ENCODE measurements around the gene APP.

Gene APP

DNA sequence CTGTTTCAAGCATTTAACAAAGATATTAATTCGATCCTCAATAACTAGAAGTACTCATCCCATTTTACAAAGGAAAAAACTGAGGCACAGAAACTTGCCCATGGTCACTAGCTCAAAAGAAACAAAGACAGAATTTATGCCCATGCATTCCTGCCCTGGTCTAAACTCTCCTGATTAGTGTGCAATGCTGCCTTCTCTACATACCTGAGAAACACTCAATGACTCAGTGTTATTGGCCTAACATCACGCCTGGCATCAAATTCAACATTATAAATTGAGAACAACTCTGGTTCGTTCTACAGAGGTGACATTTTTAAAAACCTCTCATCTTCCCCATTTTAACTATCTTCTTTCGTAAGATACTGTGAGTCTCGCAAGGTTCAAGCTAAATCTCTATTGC, 5.2 kb downstream of the APP start:
- no peak overlapping the region for H3K4me3 ChIP-seq (ENCODE audit: low read depth, low read length)
- TF ChIP-seq, protein P1, sequence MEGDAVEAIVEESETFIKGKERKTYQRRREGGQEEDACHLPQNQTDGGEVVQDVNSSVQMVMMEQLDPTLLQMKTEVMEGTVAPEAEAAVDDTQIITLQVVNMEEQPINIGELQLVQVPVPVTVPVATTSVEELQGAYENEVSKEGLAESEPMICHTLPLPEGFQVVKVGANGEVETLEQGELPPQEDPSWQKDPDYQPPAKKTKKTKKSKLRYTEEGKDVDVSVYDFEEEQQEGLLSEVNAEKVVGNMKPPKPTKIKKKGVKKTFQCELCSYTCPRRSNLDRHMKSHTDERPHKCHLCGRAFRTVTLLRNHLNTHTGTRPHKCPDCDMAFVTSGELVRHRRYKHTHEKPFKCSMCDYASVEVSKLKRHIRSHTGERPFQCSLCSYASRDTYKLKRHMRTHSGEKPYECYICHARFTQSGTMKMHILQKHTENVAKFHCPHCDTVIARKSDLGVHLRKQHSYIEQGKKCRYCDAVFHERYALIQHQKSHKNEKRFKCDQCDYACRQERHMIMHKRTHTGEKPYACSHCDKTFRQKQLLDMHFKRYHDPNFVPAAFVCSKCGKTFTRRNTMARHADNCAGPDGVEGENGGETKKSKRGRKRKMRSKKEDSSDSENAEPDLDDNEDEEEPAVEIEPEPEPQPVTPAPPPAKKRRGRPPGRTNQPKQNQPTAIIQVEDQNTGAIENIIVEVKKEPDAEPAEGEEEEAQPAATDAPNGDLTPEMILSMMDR (IDR thresholded peaks at IDR 0.05; ENCODE audit: control insufficient read depth, extremely low read depth, insufficient read depth): no peak
- no peak for DNase-seq (ENCODE audit: low read depth)

DNA sequence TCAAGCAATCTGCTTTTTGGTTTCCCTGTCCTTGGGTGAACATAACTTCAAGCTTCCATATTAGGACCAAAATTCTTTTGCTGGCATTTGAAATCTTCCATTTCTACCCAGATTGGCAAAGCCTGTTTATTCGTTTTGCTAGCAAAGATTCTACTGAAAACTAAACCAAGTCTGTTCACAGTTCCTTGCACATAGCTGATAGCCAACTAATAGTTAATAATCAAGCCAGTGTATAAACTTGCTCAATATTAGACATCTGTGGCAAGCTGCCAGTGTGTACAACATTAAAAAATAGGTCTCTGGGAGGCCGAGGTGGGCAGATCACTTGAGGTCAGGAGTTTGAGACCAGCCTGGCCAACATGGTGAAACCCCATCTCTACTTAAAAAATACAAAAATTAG, 6.3 kb downstream of the APP start:
- H3K4me3 ChIP-seq (ENCODE audit: low read depth, low read length): no peak overlapping the region
- DNase-seq (ENCODE audit: low read depth): no peak
- TF ChIP-seq, protein P1 (IDR thresholded peaks at IDR 0.05; ENCODE audit: control insufficient read depth, extremely low read depth, insufficient read depth): no peak

DNA sequence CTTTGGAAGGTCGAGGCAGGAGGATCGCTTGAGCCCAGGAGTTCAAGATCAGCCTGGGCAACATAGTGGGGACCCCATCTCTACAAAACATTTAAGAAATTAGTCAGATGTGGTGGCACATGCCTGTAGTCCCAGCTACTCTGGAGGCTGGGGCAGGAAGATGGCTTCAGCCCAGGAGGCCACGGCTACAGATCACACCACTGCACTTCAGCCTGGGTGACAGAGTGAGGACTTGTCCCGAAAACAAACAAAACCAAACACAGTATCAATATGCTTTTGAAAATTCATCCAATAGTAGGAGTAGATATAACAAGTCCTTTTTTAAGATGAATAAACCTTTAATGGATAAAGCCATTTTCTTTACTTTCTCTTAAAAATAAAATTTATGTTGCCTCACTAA, 8.5 kb downstream of the APP start:
- TF ChIP-seq, protein P1 (IDR thresholded peaks at IDR 0.05; ENCODE audit: control insufficient read depth, extremely low read depth, insufficient read depth): no peak
- no peak for DNase-seq (ENCODE audit: low read depth)
- H3K4me3 ChIP-seq (ENCODE audit: low read depth, low read length): no peak overlapping the region

DNA sequence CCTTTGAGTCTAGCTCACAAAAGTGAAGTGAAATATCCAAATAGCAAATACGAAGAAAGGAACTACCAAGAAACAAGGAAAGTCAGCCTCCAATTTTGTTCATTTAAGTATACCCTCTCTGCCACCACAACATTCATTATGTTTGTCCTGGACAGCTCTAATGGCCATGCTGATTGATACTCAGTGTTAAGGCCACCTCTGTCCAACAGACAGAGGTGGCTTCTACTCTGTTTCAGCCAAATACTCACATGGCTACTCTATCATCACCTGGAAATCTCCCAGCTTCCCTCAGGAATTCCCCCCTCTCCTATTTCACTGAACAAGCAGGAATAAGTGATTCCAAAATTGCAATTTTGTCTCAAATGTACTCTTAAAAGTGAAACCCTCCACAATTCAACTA, 10.7 kb downstream of the APP start:
- TF ChIP-seq, protein P1 (IDR thresholded peaks at IDR 0.05; ENCODE audit: control insufficient read depth, extremely low read depth, insufficient read depth): no peak
- no peak for DNase-seq (ENCODE audit: low read depth)
- no peak overlapping the region for H3K4me3 ChIP-seq (ENCODE audit: low read depth, low read length)

DNA sequence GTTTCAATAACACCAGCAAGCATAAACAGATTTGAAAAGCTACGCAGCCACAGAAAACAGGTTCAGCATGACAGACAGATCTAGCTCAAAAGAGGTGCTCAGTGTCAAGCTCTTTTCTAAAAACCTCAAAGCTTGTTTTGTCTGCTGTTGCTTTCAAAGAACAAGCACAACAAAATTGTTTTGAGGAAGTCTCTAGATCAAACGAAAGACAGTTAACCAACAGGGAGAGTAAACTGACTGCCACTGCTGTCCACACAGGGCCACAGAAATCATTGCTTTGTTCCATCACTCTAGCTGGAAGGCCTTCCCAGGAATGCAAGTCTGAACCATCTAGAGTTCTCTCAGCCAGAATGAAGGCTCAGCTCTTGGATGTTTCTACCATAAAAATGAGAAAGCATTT, 12.8 kb downstream of the APP start:
- TF ChIP-seq, protein P1 (IDR thresholded peaks at IDR 0.05; ENCODE audit: control insufficient read depth, extremely low read depth, insufficient read depth): no peak
- H3K4me3 ChIP-seq (ENCODE audit: low read depth, low read length): no peak overlapping the region
- DNase-seq (ENCODE audit: low read depth): no peak

DNA sequence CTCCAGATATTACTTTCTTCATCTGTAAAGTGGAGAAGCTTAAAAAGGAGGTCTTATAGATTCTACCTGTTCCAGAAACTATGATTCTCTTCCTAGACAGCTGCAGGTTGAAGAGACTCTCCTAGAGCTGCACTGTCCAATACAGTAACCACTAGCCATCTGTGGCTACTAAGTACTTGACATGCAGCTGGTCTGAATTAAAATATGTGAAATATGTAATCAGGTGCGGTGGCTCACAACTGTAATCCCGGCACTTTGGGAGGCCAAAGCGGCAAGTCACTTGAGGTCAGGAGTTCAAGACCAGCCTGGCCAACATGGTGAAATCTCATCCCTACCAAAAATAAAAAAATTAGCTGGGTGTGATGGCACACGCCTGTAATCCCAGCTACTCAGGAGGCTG, 15.8 kb downstream of the APP start:
- TF ChIP-seq, protein P1 (IDR thresholded peaks at IDR 0.05; ENCODE audit: control insufficient read depth, extremely low read depth, insufficient read depth): no peak
- no peak for DNase-seq (ENCODE audit: low read depth)
- no peak overlapping the region for H3K4me3 ChIP-seq (ENCODE audit: low read depth, low read length)

DNA sequence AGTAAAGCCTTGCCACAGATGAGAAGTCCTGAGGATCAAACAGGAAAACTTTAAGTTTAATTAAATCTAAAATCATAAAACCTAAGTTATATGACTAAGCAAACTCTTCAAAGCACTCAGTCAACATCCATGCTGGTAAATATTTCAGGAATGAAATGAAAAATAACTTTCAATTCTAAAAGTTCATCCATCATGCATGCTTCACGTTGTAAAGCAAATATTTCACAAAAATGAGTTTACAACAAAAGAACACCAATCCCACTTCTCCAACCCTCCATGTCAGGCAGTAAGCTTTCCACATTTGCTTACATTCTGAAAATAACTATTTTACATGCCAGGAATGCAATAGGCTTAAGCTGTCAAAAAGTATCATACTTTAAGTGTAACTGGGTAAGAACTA, 16.8 kb downstream of the APP start:
- H3K4me3 ChIP-seq (ENCODE audit: low read depth, low read length): no peak overlapping the region
- no peak for DNase-seq (ENCODE audit: low read depth)
- TF ChIP-seq, protein P1 (IDR thresholded peaks at IDR 0.05; ENCODE audit: control insufficient read depth, extremely low read depth, insufficient read depth): no peak
